GM20431 (cell line): ENCODE data around the gene MYO18A.

Experiments used
- in situ Hi-C: fragments of 300-500 bp; cut with MseI, MboI; formaldehyde crosslinking; loops from one replicate; pipeline ENCODE4 v1.15.0; 2020; ENCODE audit warnings: low sequenced_read_pairs; ENCODE audit not compliant: unreplicated experiment

Gene MYO18A

GRCh38 chr17:29042679-29043538, 137.3 kb downstream of the MYO18A start, which contains the start of gene PIPOX:
PIPOX (plus strand) TSS chr17:29043141; CDS start chr17:29043226, 85 bp downstream.
- in situ Hi-C loops: no loop called here

GRCh38 chr17:29042026-29042678, 138.0 kb downstream of the MYO18A start:
- in situ Hi-C loops: no loop called here

- in situ Hi-C loops: no loop called here
These were observed 138.6 kb downstream of the MYO18A start for GRCh38 chr17:29041571-29041970.

GRCh38 chr17:29041091-29041490, 139.1 kb downstream of the MYO18A start:
- in situ Hi-C loops: no loop called here

- in situ Hi-C loops: no loop called here
These were observed 140.2 kb downstream of the MYO18A start for GRCh38 chr17:29039764-29040598.

GRCh38 chr17:29038085-29038795, 142.0 kb downstream of the MYO18A start:
- in situ Hi-C loops: no loop called here

- in situ Hi-C loops: no loop called here
These were observed 142.5 kb downstream of the MYO18A start for GRCh38 chr17:29037739-29038084.

- in situ Hi-C loops: no loop called here
These were observed 143.6 kb downstream of the MYO18A start for GRCh38 chr17:29036584-29036983.

GRCh38 chr17:29034510-29034909, 145.7 kb downstream of the MYO18A start:
- in situ Hi-C loops: no loop called here

- in situ Hi-C loops: no loop called here
These were observed 147.4 kb downstream of the MYO18A start for GRCh38 chr17:29032857-29033197.

- in situ Hi-C loops: no loop called here
These were observed 148.0 kb downstream of the MYO18A start for GRCh38 chr17:29032013-29032856.

- in situ Hi-C loops: no loop called here
These were observed 148.7 kb downstream of the MYO18A start for GRCh38 chr17:29031488-29031887.

- in situ Hi-C loops: no loop called here
These were observed 155.8 kb downstream of the MYO18A start for GRCh38 chr17:29024316-29024952.

GRCh38 chr17:29022074-29022473, 158.1 kb downstream of the MYO18A start:
- in situ Hi-C loops: no loop called here

GRCh38 chr17:29021226-29021625, 159.0 kb downstream of the MYO18A start:
- in situ Hi-C loops: no loop called here
